Measurements from ENCODE around the gene FAM25C. TPM values are rescaled to one million over a fixed set of nuclear protein-coding genes. Genes with fewer than 3 reads are reported as not detected.

FAM25C gene
- total RNA-seq, 2 donors from 2014 or later: not detected

Other genes with a start within 250 kb of the FAM25C start
- under 1 TPM; 0.26 to 0.33 TPM for gene SYT15B, start 236.2 kb downstream of the FAM25C start, total RNA-seq
- under 1 TPM in 1 of 2 donors, not detected in 1; 0.24 TPM for gene NPY4R2, start 81.1 kb downstream of the FAM25C start, total RNA-seq